Transverse colon (tissue), 4 donors: ENCODE results near the gene GGACT. TPM values are rescaled to one million over a fixed set of nuclear protein-coding genes. Genes with fewer than 3 reads are reported as not detected.
"Not testable (repeated sequence)": the region's sequence is repeated elsewhere in the genome, so short reads cannot be mapped to it uniquely, and the experiment has no call there.

Source experiments
- DNase-seq: peaks from one replicate; pipeline ENCODE4 v3.0.0-alpha.2; 2019
- H3K27ac ChIP-seq, 4 donors: fragments of 200-600 bp; sonication (generic); 2 replicates each; pipeline ENCODE4 v1.5.1; 2016 to 2018; ENCODE audit warnings: inconsistent platforms in 4 of 4
- H3K27me3 ChIP-seq: fragments of 200-600 bp; sonication (generic); 2 replicates; pipeline ENCODE4 v1.5.1; 2017; ENCODE audit warnings: inconsistent platforms
- H3K36me3 ChIP-seq, 4 donors: fragments of 200-600 bp; sonication (generic); 2 replicates each; pipeline ENCODE4 v1.5.1; 2017 to 2019; ENCODE audit warnings: inconsistent platforms in 4 of 4
- H3K4me1 ChIP-seq, 4 donors: fragments of 200-600 bp; sonication (generic); 2 replicates each; pipeline ENCODE4 v1.5.1; 2017 to 2020; ENCODE audit warnings: inconsistent platforms in 4 of 4
- H3K4me3 ChIP-seq, 4 donors: fragments of 200-600 bp; sonication (generic); 1 replicate in 1 of 4; 2 replicates in 3 of 4; pipeline versions ENCODE4 v1.5.1 to v1.6.1; 2017 to 2019; ENCODE audit warnings: inconsistent platforms in 4 of 4
- H3K9me3 ChIP-seq, 2 donors: fragments of 200-600 bp; sonication (generic); 2 replicates each; pipeline ENCODE4 v1.5.1; 2017 to 2019; ENCODE audit warnings: inconsistent platforms in 2 of 2
- EP300 ChIP-seq: sonication (generic); formaldehyde crosslinking; IDR thresholded peaks from one replicate; pipeline ENCODE4 v1.6.1; 2017; ENCODE audit warnings: antibody characterized with exemption, low read depth
- POLR2A ChIP-seq: fragments of 450-650 bp; IDR thresholded peaks from one replicate; pipeline ENCODE4 v1.6.1; 2016; ENCODE audit warnings: antibody characterized with exemption, mild to moderate bottlenecking, moderate library complexity
- POLR2AphosphoS5 ChIP-seq, 3 donors: sonication (generic); formaldehyde crosslinking; IDR thresholded peaks; one replicate each; pipeline ENCODE4 v1.6.1; 2016; ENCODE audit warnings: antibody characterized with exemption in 3 of 3
- WGBS, 2 donors: methylation state at CpG; one replicate each; pipeline ENCODE4 v1.1.5; 2018; ENCODE audit warnings: low coverage in 1 of 2; 5-methylcytosine and 5-hydroxymethylcytosine counted together
- in situ Hi-C, 4 donors: fragments of 200-750 bp; cut with MboI; loops; one replicate each; pipeline versions ENCODE4 v1.15.0 to v1.15.1; 2017; ENCODE audit warnings: low sequenced_read_pairs in 3 of 4, low pct_ligation_motif_present in 1 of 4, low pct_unique_long_range_greater_than_20kb in 1 of 4
- intact Hi-C: fragments of 100-400 bp; cut with DNase I; formaldehyde crosslinking; loops from one replicate; pipeline ENCODE4 v1.15.1; 2023; ENCODE audit warnings: low total_unique reads
- total RNA-seq, 4 donors: library from RNA; depleted of rRNA; stranded (reverse); fragments of >200 nt; gene quantifications; one replicate each; pipeline ENCODE4 v1.1.0, GENCODE V29; 2016
- TF ChIP-seq, protein P1 (sequence below), 5 experiments: fragments of 200-600 bp in 3 of 5; fragments of 450-650 bp in 2 of 5; sonication (generic) in 3 of 5; IDR thresholded peaks; 1 replicate in 2 of 5; 2 replicates in 3 of 5; pipeline ENCODE4 v1.5.1; 2016 to 2017; ENCODE audit warnings: antibody characterized with exemption in 5 of 5, inconsistent platforms in 3 of 5, mild to moderate bottlenecking in 2 of 5, moderate library complexity in 1 of 5

The GGACT gene
- total RNA-seq, 4 donors from 2014 or later, result 6.4 to 9.2 (median 8.8) TPM; not detected in 1

DNA sequence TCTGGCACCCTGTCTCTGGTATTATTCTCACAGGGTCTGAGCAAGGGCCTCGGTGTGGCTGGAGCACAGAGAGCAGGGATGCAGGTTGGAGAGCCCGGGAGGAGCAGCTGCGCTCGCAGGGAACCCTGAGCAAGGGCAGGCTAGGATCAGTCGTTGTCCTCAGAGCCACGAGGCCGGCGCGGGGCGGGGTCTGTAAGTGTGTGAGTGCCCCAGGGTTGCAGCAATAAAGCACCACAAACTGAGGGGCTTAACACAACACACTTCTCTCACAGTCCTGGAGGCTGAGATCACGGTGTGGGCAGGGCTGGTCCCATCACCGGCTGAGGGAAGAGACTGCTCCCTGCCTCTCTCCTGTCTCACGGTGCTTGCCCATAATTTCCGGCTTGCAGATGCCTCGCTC is 38.5 kb upstream of the GGACT start:
- Histone ChIP-seq H3K27me3 (no peaks in the 10 kb centered on the region), H3K27ac (no peak overlapping the region), H3K9me3 (no peaks in the 10 kb centered on the region), H3K36me3 (peaks cover 0 to 18% (median 8%) of the 10 kb centered on the region in 4 donors), H3K4me3 (no peak overlapping the region), H3K4me1 (no peaks in the 10 kb centered on the region)
- no peak for TF ChIP-seq POLR2AphosphoS5 (IDR thresholded peaks at IDR 0.05)
- TF ChIP-seq EP300, result no peak
- TF ChIP-seq, protein P1, sequence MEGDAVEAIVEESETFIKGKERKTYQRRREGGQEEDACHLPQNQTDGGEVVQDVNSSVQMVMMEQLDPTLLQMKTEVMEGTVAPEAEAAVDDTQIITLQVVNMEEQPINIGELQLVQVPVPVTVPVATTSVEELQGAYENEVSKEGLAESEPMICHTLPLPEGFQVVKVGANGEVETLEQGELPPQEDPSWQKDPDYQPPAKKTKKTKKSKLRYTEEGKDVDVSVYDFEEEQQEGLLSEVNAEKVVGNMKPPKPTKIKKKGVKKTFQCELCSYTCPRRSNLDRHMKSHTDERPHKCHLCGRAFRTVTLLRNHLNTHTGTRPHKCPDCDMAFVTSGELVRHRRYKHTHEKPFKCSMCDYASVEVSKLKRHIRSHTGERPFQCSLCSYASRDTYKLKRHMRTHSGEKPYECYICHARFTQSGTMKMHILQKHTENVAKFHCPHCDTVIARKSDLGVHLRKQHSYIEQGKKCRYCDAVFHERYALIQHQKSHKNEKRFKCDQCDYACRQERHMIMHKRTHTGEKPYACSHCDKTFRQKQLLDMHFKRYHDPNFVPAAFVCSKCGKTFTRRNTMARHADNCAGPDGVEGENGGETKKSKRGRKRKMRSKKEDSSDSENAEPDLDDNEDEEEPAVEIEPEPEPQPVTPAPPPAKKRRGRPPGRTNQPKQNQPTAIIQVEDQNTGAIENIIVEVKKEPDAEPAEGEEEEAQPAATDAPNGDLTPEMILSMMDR (IDR thresholded peaks at IDR 0.05), result no peak
- no peak for TF ChIP-seq POLR2A
- WGBS, 2 donors, result 88 to 100% methylated on average over 1 to 15 of the region's 15 CpGs
- in situ Hi-C loops, result no loop called here
- DNase-seq, result no peak
- intact Hi-C loops, result no loop called here

DNA sequence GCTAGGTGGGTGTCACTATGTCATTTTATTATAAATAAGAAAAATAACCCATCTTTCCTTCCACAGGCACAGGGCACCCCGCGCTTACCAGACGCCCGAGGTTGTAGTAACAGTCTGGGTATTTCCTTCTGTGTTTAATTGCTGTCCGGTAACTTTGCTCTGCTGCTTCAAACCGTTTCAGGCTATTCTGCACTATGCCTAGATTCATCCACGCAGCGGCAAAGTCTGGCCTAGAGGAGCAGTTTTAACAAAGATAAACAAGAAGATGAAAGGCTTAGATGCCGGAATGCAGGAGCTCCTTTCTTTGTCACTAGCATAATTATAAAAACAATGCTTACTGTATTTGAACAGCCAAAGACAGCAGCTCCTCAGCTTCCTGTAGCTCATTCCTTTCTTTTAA is 36.9 kb upstream of the GGACT start:
- 78 to 89% methylated on average over 9 of the region's 9 CpGs for WGBS, 2 donors
- TF ChIP-seq POLR2AphosphoS5 (IDR thresholded peaks at IDR 0.05) (no peak), EP300 (no peak), POLR2A (no peak)
- TF ChIP-seq, protein P1 (IDR thresholded peaks at IDR 0.05), result no peak
- Histone ChIP-seq H3K4me1 (no peaks in the 10 kb centered on the region), H3K27me3 (no peaks in the 10 kb centered on the region), H3K27ac (no peak overlapping the region), H3K4me3 (no peak overlapping the region), H3K9me3 (no peaks in the 10 kb centered on the region), H3K36me3 (peaks cover 0 to 19% (median 9%) of the 10 kb centered on the region in 4 donors)
- DNase-seq, result no peak
- intact Hi-C loops, result no loop called here
- in situ Hi-C loops, result no loop called here

DNA sequence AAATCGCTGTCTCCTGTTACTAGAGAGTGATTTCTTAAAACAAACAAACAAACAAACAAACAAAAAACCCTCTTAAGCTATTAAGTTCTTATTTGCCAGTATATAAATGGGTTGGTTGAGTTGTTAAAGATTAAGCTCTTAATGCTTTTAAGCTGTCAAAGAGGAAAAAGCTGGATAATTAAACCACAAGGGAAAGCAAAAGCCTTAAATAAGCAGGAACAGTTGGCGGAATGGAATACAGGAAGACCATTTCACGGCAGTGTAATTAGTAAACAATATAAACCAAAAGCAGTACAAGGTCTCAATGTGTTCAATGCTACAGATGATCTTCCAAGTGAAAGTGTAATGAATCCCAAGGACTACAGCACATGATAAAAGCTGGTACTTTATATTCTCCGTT is 32.2 kb upstream of the GGACT start:
- TF ChIP-seq EP300 (no peak), POLR2A (no peak), POLR2AphosphoS5 (IDR thresholded peaks at IDR 0.05) (no peak)
- TF ChIP-seq, protein P1 (IDR thresholded peaks at IDR 0.05), result no peak
- H3K27ac ChIP-seq, result no peak overlapping the region
- intact Hi-C loops, result no loop called here
- no peak overlapping the region for H3K4me3 ChIP-seq
- no peaks in the 10 kb centered on the region for H3K27me3 ChIP-seq
- H3K9me3 ChIP-seq, result no peaks in the 10 kb centered on the region
- in situ Hi-C loops, result no loop called here
- no peak for DNase-seq
- peaks cover 0 to 13% (median 4%) of the 10 kb centered on the region in 4 donors for H3K36me3 ChIP-seq
- WGBS, 2 donors, result 85 to 94% methylated on average over 4 of the region's 4 CpGs
- H3K4me1 ChIP-seq, result no peaks in the 10 kb centered on the region

DNA sequence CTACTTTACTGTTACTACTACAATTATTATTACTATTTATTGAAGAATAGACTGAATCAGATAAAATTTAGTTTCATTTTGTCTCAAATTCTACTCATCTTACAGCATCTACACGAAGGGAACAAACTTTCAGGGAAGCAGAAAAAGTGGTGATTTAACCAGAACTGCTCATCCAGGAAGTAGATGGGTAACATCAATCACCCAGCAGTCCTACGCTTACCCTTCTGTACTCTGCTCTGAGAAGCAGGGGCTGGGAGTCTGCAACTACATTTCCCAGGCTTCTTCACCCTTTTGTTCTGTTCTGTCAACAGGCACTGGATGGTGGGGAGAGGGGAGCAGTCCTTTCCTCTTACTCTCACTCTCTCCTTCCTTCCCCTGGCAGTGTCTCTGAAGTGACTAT is 31.4 kb upstream of the GGACT start:
- Histone ChIP-seq H3K27me3 (no peaks in the 10 kb centered on the region), H3K36me3 (peaks cover 0 to 9% (median 0%) of the 10 kb centered on the region in 4 donors), H3K27ac (no peak overlapping the region), H3K4me3 (no peak overlapping the region), H3K4me1 (no peaks in the 10 kb centered on the region), H3K9me3 (no peaks in the 10 kb centered on the region)
- intact Hi-C loops (no loop called here), in situ Hi-C loops (no loop called here)
- no peak for DNase-seq
- TF ChIP-seq, protein P1 (IDR thresholded peaks at IDR 0.05), result no peak
- TF ChIP-seq POLR2AphosphoS5 (IDR thresholded peaks at IDR 0.05) (no peak), POLR2A (no peak), EP300 (no peak)
- 81 to 88% methylated on average over 2 of the region's 2 CpGs for WGBS, 2 donors

DNA sequence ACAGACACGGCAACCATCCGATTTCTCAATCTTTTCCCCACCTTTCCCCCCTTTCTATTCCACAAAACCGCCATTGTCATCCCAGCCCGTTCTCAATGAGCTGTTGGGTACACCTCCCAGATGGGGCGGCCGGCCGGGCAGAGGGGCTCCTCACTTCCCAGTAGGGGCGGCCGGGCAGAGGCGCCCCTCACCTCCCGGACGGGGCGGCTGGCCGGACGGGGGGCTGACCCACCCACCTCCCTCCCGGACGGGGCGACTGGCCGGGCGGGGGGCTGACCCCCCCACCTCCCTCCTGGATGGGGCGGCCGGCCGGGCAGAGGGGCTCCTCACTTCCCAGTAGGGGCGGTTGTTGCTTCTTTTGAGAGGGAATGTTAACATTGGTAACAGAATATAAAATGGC is 30.3 kb upstream of the GGACT start:
- 98% methylated on average over 9 of the region's 24 CpGs; no CpG with 5 or more reads in 1 of the 2 donors for WGBS, 2 donors
- H3K27me3 ChIP-seq, H3K4me3 ChIP-seq, H3K4me1 ChIP-seq, DNase-seq, in situ Hi-C loops, intact Hi-C loops, H3K36me3 ChIP-seq, H3K27ac ChIP-seq, H3K9me3 ChIP-seq: not testable (repeated sequence)
